Skeletal muscle tissue (tissue), 4 donors: ENCODE measurements around the gene ACAN. TPM values are rescaled to one million over a fixed set of nuclear protein-coding genes. Genes with fewer than 3 reads are reported as not detected.
A peak's percentile ranks its signal among the peaks of the same experiment; 100 is the strongest.

Source experiments
- H3K27ac ChIP-seq: one replicate; pipeline ENCODE4 v1.7.0; 2013; ENCODE audit warnings: mild to moderate bottlenecking, low read depth, low read length, inconsistent platforms
- H3K27me3 ChIP-seq, 3 donors: one replicate each; pipeline ENCODE4 v1.7.0; 2013; ENCODE audit warnings: low read length in 3 of 3; ENCODE audit not compliant: control insufficient read depth in 3 of 3, insufficient read depth in 3 of 3
- H3K36me3 ChIP-seq, 3 donors: one replicate each; pipeline ENCODE4 v1.7.0; 2013; ENCODE audit warnings: low read length in 3 of 3; ENCODE audit not compliant: control insufficient read depth in 3 of 3, insufficient read depth in 3 of 3
- H3K4me1 ChIP-seq, 3 donors: one replicate each; pipeline ENCODE4 v1.7.0; 2013; ENCODE audit warnings: low read length in 3 of 3, mild to moderate bottlenecking in 3 of 3; ENCODE audit not compliant: control insufficient read depth in 3 of 3, insufficient read depth in 3 of 3
- H3K4me3 ChIP-seq, 3 donors: one replicate each; pipeline ENCODE4 v1.7.0; 2013; ENCODE audit warnings: low read length in 3 of 3
- H3K9ac ChIP-seq, 3 donors: one replicate each; pipeline ENCODE4 v1.7.0; 2013; ENCODE audit warnings: low read length in 3 of 3, mild to moderate bottlenecking in 3 of 3, moderate library complexity in 2 of 3, low read depth in 1 of 3
- H3K9me3 ChIP-seq, 3 donors: one replicate each; pipeline ENCODE4 v1.7.0; 2013; ENCODE audit warnings: low read length in 3 of 3; ENCODE audit not compliant: control insufficient read depth in 3 of 3
- total RNA-seq: library from RNA; depleted of rRNA; stranded (reverse); fragments of >200 nt; gene quantifications from one replicate; pipeline ENCODE4 v1.2.3, GENCODE V29; 2014
- donor health status: Osteomylitis.

Gene ACAN
- total RNA-seq, 1 donor from 2014 or later: 13.6 TPM

DNA sequence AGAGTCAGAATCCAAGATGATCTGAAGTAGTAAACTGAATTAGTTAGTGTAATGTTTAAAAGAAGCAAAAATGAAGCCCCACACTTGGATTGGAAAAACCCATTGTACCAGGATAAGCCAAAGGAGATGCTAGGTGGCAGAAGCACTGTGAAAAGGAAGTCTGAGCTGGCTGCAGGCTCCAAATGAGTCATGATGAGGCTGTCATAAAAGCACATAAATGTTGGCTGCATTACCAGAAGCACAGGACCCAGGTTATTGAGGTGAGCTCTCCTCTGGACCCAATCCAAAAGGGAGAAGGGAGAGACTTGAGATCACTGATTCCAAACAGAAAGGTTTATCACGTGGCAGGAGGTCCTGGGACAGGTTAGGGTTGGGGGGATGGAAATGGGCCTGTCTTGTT lies 3.2 kb upstream of the ACAN start:
- Histone ChIP-seq H3K27ac (no peak overlapping the region), H3K9me3 (no peaks in the 10 kb centered on the region), H3K9ac (no peak overlapping the region), H3K4me1 (peaks cover 0 to 5% (median 2%) of the 10 kb centered on the region in 3 donors), H3K4me3 (no peak overlapping the region), H3K27me3 (peaks cover 53 to 65% (median 57%) of the 10 kb centered on the region in 3 donors), H3K36me3 (no peaks in the 10 kb centered on the region)

DNA sequence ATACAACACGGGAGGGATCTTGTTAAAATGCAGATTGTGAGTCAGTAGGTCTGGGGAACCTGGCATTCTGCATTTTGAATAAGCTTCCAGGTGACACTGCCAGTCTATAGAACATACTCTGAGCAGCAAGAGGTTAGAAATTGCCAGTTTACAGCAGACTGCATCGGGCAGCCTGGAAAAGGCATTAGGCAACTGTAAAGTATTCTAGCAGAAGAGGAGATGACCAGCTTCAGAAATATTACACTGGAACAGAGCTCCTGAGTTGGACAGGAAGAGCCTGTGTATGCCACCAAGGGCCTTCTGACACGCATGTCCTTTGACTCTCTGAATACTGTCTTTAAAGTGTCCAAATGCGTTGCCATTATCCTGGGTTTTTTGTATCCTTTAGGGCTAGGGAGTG lies 2.5 kb upstream of the ACAN start:
- Histone ChIP-seq H3K4me1 (peaks cover 0 to 5% (median 2%) of the 10 kb centered on the region in 3 donors), H3K9ac (no peak overlapping the region), H3K9me3 (no peaks in the 10 kb centered on the region), H3K4me3 (no peak overlapping the region), H3K27ac (no peak overlapping the region), H3K27me3 (peaks cover 53 to 68% (median 61%) of the 10 kb centered on the region in 3 donors), H3K36me3 (no peaks in the 10 kb centered on the region)

GRCh38 chr15:88802250-88802990 lies 816 bp upstream of the ACAN start:
- no peak overlapping the region for H3K9ac ChIP-seq
- no peak overlapping the region for H3K4me3 ChIP-seq
- H3K27ac ChIP-seq: no peak overlapping the region
- peaks cover 57 to 71% (median 66%) of the 10 kb centered on the region in 3 donors for H3K27me3 ChIP-seq
- no peaks in the 10 kb centered on the region for H3K36me3 ChIP-seq
- no peaks in the 10 kb centered on the region for H3K9me3 ChIP-seq
- H3K4me1 ChIP-seq: peaks cover 0 to 5% (median 2%) of the 10 kb centered on the region in 3 donors

GRCh38 chr15:88802991-88803240 lies 320 bp upstream of the ACAN start:
- H3K36me3 ChIP-seq: no peaks in the 10 kb centered on the region
- peaks cover 57 to 70% (median 67%) of the 10 kb centered on the region in 3 donors for H3K27me3 ChIP-seq
- no peak overlapping the region for H3K4me3 ChIP-seq
- peaks cover 0 to 5% (median 2%) of the 10 kb centered on the region in 3 donors for H3K4me1 ChIP-seq
- no peak overlapping the region for H3K9ac ChIP-seq
- H3K27ac ChIP-seq: no peak overlapping the region
- no peaks in the 10 kb centered on the region for H3K9me3 ChIP-seq

DNA sequence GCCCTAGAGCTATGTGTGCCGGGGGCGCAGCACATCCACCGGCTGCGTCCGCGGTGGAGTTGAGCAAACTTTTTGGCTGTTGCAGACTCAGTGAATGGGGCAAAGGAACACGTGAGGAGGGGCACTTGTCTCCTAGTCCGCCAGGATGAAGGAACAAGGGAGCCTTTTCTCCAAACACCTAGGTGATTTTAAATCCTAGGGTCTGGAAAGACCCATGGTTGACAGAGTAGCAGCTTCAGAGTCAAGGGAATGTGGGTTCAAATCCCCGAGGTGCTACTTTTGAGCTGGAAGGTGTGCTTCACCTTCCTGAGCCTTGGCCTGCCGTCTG lies 648 bp downstream of the ACAN start:
- H3K27me3 ChIP-seq: peaks cover 50 to 69% (median 62%) of the 10 kb centered on the region in 3 donors
- H3K27ac ChIP-seq: no peak overlapping the region
- no peak overlapping the region for H3K9ac ChIP-seq

GRCh38 chr15:88804257-88804656 lies 1.0 kb downstream of the ACAN start:
- H3K36me3 ChIP-seq: no peaks in the 10 kb centered on the region
- peaks cover 47 to 68% (median 58%) of the 10 kb centered on the region in 3 donors for H3K27me3 ChIP-seq

More for the DNA sequence above, 648 bp downstream of the ACAN start:
- Histone ChIP-seq H3K9me3 (no peaks in the 10 kb centered on the region), H3K4me3 (peak overlapping the region in 1 of 3 donors; percentile 32), H3K4me1 (peaks cover 0 to 5% (median 2%) of the 10 kb centered on the region in 3 donors), H3K36me3 (no peaks in the 10 kb centered on the region)

GRCh38 chr15:88805031-88805780 lies 2.0 kb downstream of the ACAN start:
- Histone ChIP-seq H3K27me3 (peaks cover 45 to 64% (median 50%) of the 10 kb centered on the region in 3 donors), H3K9ac (no peak overlapping the region), H3K27ac (no peak overlapping the region), H3K4me1 (peaks cover 0 to 5% (median 2%) of the 10 kb centered on the region in 3 donors), H3K9me3 (no peaks in the 10 kb centered on the region), H3K4me3 (no peak overlapping the region), H3K36me3 (no peaks in the 10 kb centered on the region)

More at GRCh38 chr15:88804257-88804656, 1.0 kb downstream of the ACAN start:
- Histone ChIP-seq H3K4me3 (no peak overlapping the region), H3K9ac (no peak overlapping the region), H3K9me3 (no peaks in the 10 kb centered on the region), H3K27ac (no peak overlapping the region), H3K4me1 (peaks cover 0 to 5% (median 2%) of the 10 kb centered on the region in 3 donors)

DNA sequence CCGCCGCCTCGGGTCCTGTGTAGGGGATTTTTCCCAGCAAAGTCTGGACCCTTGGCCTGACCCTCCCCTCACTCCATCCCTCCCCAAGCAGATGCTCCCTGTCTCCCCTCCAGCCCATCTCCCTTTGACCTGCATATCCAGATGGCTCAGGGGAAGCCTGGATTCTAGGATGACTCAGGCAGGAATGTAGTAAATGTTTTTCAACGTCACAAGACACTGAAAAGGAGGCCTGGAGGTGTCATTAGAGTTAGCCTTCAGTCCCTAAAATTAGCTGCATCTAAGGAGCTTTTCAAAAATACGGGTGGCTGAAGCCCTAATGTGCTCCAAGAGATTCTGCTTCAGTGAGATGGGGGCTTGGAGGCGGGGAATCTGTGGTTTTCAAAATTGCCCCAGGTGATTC lies 7.2 kb downstream of the ACAN start:
- Histone ChIP-seq H3K9ac (no peak overlapping the region), H3K27me3 (peaks cover 6 to 34% (median 14%) of the 10 kb centered on the region in 3 donors), H3K4me3 (no peak overlapping the region), H3K9me3 (no peaks in the 10 kb centered on the region), H3K27ac (no peak overlapping the region), H3K4me1 (no peaks in the 10 kb centered on the region), H3K36me3 (no peaks in the 10 kb centered on the region)

- no peaks in the 10 kb centered on the region for H3K4me1 ChIP-seq
- peaks cover 3 to 27% (median 6%) of the 10 kb centered on the region in 3 donors for H3K27me3 ChIP-seq
- no peak overlapping the region for H3K4me3 ChIP-seq
- H3K9me3 ChIP-seq: no peaks in the 10 kb centered on the region
- no peak overlapping the region for H3K27ac ChIP-seq
- no peaks in the 10 kb centered on the region for H3K36me3 ChIP-seq
- H3K9ac ChIP-seq: no peak overlapping the region
These were observed 8.9 kb downstream of the ACAN start for GRCh38 chr15:88812133-88812532.

- Histone ChIP-seq H3K36me3 (no peaks in the 10 kb centered on the region), H3K4me1 (no peaks in the 10 kb centered on the region), H3K9ac (no peak overlapping the region), H3K27ac (no peak overlapping the region), H3K4me3 (no peak overlapping the region), H3K9me3 (no peaks in the 10 kb centered on the region), H3K27me3 (peaks cover 0 to 27% (median 3%) of the 10 kb centered on the region in 3 donors)
These were observed 10.7 kb downstream of the ACAN start for GRCh38 chr15:88813960-88814359.
